ENCODE measurements around the gene PIK3CG.
"Not testable (repeated sequence)": the region's sequence is repeated elsewhere in the genome, so short reads cannot be mapped to it uniquely, and the experiment has no call there.

Gene PIK3CG

DNA sequence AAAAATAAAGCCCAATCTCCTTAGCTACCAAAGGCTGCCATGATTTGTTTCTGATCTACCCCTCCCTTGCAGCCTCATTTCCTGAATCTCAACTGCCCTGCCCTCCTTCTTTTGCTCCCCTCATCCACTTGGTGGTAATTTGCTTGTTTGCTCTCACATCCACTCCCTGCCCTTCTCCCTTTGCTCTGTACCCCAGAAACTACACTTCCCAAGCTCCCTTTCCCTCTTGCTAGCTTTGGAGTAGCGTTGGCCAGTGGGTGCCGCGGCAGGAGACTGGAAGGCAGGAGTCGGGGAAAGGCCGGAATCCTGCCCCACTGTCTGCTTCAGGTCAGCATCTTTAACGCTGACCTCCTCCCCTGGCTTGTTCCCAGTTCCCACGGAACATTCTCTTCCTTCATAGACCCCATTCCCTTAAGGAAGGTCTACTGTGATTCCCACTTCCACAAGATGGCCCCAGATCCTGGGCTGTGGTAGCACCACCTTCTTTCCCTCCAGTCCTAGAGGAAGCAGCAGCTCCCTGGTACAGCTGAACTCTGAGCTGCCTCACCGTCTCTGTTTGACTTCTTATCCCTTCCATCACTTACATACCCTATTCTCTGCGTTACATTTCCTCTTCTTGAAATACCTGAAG lies 79.1 kb downstream of the PIK3CG start:
- DNase-seq: no peak

DNA sequence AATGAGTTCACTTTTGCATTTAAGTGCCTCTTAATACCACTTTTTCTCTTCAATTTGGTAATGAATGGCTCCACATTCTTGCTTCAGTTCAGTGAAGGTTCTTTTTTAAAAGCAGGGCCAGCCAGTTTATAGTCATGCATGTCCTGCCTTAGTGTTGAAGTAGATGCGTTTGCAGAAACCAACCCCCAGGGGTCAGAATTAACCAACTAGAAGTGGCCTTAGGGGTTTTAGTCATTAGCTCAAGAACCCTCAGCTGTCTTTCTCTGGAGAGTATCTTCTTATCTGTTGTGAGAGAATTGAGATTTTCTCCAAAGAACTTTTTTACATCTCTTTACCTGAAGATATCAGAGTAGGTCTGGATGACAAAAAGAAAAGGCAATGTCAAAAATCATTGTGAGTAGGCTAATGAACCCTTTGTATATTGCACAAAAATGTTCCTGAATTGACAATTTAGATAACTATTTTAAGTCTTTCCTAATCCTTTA lies 82.2 kb downstream of the PIK3CG start:
- DNase-seq: peak in 1 of 2 experiments; percentile 7

DNA sequence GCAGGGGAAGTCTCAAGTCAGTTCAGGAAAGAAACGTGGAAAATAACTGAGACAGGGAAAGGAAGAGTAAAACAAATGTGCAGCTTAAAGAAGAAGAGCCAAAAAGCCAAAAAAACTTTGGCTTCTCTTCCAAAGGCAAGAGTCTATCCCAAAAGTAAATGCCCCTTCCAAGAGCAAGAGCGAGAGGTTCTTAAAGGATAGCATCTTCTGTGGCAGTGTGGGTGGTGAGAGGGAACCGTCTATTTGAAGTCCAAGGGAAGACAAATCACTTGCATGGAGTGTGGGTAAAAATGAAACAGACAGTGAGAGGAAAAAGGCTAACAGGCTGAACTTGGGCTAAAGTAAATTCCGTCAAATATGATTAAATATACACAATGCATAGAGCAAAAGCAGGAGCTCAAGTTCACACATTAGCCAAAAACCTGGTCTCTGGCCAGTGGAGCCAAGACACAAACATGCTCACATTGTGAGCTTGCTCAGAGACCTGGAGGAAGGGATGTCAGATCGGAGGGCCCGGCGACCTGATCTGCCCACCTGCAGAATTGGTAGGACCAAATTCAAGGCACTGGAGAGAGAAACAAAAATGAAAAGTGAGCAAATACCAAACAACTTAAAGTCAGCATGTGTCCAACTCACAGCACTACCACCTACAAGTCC lies 87.0 kb downstream of the PIK3CG start:
- DNase-seq: no peak

DNA sequence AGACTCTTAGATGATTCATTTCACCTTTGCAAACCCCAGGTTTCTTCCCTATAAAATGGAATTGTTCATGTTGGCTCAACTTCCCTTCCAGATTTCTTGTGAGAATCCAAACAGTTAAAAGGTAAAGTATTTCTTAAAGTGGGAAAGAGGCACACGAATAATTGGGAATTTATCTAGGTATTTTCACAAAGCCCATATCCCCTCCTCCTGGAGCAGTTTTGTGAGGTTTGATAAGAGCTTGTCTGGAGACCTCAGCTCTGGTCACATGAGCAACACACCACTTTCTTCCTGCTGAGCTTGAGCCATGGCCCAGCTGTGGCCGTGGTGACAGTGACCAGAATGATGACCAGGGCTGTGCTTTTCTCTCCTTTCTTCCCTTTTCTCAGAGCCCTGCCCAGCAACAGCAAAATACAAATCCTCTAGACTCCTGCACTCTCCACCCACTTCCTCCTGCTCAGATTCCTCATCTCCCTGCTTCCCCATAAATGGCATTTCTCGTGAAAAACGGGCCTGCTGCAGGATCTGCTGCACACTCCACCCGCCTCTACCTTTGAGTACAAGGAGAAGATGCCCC lies 87.7 kb downstream of the PIK3CG start:
- no peak for DNase-seq

DNA sequence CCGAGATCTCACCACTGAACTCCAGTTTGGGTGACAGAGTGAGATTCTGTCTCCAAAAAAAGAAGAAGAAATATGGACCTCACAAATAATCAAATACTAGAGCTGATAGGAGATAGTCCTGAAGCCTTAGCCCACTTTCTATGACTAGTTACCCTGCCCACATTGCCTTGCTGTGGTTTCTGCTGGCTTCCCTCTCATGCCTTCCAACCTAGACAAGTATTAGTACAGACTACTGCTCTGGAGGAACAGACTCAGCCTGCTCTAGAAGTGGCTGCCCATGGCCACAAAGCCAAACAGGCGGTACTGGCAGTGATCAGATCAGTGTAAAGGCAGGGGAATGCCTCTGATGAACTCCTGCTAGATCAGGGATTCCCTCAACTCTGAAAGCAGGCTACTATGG lies 89.8 kb downstream of the PIK3CG start:
- DNase-seq: no peak

DNA sequence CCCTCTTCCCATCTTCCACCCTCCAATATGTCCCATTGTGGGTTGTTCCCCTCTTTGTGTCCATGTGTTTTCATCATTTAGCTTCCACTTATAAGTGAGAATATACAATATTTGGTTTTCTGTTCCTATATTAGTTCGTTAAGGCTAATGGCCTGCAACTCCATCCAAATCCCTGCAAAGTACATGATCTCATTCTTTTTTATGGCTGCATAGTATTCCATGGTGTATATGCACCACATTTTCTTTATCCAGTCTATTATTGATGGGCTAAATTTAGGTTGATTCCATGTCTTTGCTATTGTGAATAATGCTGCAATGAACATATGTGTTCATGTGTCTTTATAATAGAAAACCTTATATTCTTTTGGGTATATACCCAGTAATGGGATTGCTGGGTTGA lies 90.8 kb downstream of the PIK3CG start:
- DNase-seq: not testable (repeated sequence)
